Transverse colon (tissue), 4 donors: ENCODE data around the gene CLECL1. TPM values are rescaled to one million over a fixed set of nuclear protein-coding genes. Genes with fewer than 3 reads are reported as not detected.
"Not testable (repeated sequence)": the region's sequence is repeated elsewhere in the genome, so short reads cannot be mapped to it uniquely, and the experiment has no call there.

Experiments
- DNase-seq: peaks from one replicate; pipeline ENCODE4 v3.0.0-alpha.2; 2019
- H3K27ac ChIP-seq, 4 donors: fragments of 200-600 bp; sonication (generic); 2 replicates each; pipeline ENCODE4 v1.5.1; 2016 to 2018; ENCODE audit warnings: inconsistent platforms in 4 of 4
- H3K27me3 ChIP-seq: fragments of 200-600 bp; sonication (generic); 2 replicates; pipeline ENCODE4 v1.5.1; 2017; ENCODE audit warnings: inconsistent platforms
- H3K36me3 ChIP-seq, 4 donors: fragments of 200-600 bp; sonication (generic); 2 replicates each; pipeline ENCODE4 v1.5.1; 2017 to 2019; ENCODE audit warnings: inconsistent platforms in 4 of 4
- H3K4me1 ChIP-seq, 4 donors: fragments of 200-600 bp; sonication (generic); 2 replicates each; pipeline ENCODE4 v1.5.1; 2017 to 2020; ENCODE audit warnings: inconsistent platforms in 4 of 4
- H3K4me3 ChIP-seq, 4 donors: fragments of 200-600 bp; sonication (generic); 1 replicate in 1 of 4; 2 replicates in 3 of 4; pipeline versions ENCODE4 v1.5.1 to v1.6.1; 2017 to 2019; ENCODE audit warnings: inconsistent platforms in 4 of 4
- H3K9me3 ChIP-seq, 2 donors: fragments of 200-600 bp; sonication (generic); 2 replicates each; pipeline ENCODE4 v1.5.1; 2017 to 2019; ENCODE audit warnings: inconsistent platforms in 2 of 2
- EP300 ChIP-seq: sonication (generic); formaldehyde crosslinking; IDR thresholded peaks from one replicate; pipeline ENCODE4 v1.6.1; 2017; ENCODE audit warnings: antibody characterized with exemption, low read depth
- POLR2A ChIP-seq: fragments of 450-650 bp; IDR thresholded peaks from one replicate; pipeline ENCODE4 v1.6.1; 2016; ENCODE audit warnings: antibody characterized with exemption, mild to moderate bottlenecking, moderate library complexity
- POLR2AphosphoS5 ChIP-seq, 3 donors: sonication (generic); formaldehyde crosslinking; IDR thresholded peaks; one replicate each; pipeline ENCODE4 v1.6.1; 2016; ENCODE audit warnings: antibody characterized with exemption in 3 of 3
- WGBS, 2 donors: methylation state at CpG; one replicate each; pipeline ENCODE4 v1.1.5; 2018; ENCODE audit warnings: low coverage in 1 of 2; 5-methylcytosine and 5-hydroxymethylcytosine counted together
- in situ Hi-C, 4 donors: fragments of 200-750 bp; cut with MboI; loops; one replicate each; pipeline versions ENCODE4 v1.15.0 to v1.15.1; 2017; ENCODE audit warnings: low sequenced_read_pairs in 3 of 4, low pct_ligation_motif_present in 1 of 4, low pct_unique_long_range_greater_than_20kb in 1 of 4
- intact Hi-C: fragments of 100-400 bp; cut with DNase I; formaldehyde crosslinking; loops from one replicate; pipeline ENCODE4 v1.15.1; 2023; ENCODE audit warnings: low total_unique reads
- total RNA-seq, 4 donors: library from RNA; depleted of rRNA; stranded (reverse); fragments of >200 nt; gene quantifications; one replicate each; pipeline ENCODE4 v1.1.0, GENCODE V29; 2016
- TF ChIP-seq, protein P1 (sequence below), 5 experiments: fragments of 200-600 bp in 3 of 5; fragments of 450-650 bp in 2 of 5; sonication (generic) in 3 of 5; IDR thresholded peaks; 1 replicate in 2 of 5; 2 replicates in 3 of 5; pipeline ENCODE4 v1.5.1; 2016 to 2017; ENCODE audit warnings: antibody characterized with exemption in 5 of 5, inconsistent platforms in 3 of 5, mild to moderate bottlenecking in 2 of 5, moderate library complexity in 1 of 5

CLECL1 gene
- total RNA-seq, 4 donors from 2014 or later = 2.7 TPM; not detected in 3

DNA sequence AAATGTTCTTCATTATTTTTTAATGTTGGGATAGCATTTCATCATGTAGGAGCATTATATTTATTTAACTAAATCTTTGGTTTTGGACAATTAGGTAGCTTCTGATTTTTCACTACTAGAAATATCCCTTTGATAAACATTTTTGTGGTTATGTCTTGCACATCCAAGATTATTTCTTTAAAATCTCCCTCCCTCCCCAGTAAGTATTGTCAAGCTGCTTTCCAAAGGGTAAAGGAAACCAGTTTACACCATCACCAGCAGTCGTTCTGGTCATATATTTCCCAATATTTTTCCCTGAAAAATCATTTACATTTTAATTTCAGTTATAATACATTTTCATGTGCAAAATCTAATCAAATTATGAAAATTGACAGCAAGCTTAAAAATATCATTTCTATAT, 16.7 kb upstream of the CLECL1 start:
- Histone ChIP-seq H3K36me3 (no peaks in the 10 kb centered on the region), H3K27ac (no peak overlapping the region), H3K9me3 (no peaks in the 10 kb centered on the region), H3K27me3 (no peaks in the 10 kb centered on the region), H3K4me1 (peaks cover 0 to 8% (median 0%) of the 10 kb centered on the region in 4 donors), H3K4me3 (no peak overlapping the region)
- in situ Hi-C loops (loop anchor here in 3 of 4 donors (5.0 to 10.0 kb wide), 3 partner anchors 48 to 178 kb away; no protein-coding TSS in a partner anchor), intact Hi-C loops (loop anchor here (5.0 kb wide), 1 partner anchor 178 kb away; no protein-coding TSS in a partner anchor)
- no peak for DNase-seq
- TF ChIP-seq POLR2A (no peak), EP300 (no peak), POLR2AphosphoS5 (IDR thresholded peaks at IDR 0.05) (no peak)
- TF ChIP-seq, protein P1, sequence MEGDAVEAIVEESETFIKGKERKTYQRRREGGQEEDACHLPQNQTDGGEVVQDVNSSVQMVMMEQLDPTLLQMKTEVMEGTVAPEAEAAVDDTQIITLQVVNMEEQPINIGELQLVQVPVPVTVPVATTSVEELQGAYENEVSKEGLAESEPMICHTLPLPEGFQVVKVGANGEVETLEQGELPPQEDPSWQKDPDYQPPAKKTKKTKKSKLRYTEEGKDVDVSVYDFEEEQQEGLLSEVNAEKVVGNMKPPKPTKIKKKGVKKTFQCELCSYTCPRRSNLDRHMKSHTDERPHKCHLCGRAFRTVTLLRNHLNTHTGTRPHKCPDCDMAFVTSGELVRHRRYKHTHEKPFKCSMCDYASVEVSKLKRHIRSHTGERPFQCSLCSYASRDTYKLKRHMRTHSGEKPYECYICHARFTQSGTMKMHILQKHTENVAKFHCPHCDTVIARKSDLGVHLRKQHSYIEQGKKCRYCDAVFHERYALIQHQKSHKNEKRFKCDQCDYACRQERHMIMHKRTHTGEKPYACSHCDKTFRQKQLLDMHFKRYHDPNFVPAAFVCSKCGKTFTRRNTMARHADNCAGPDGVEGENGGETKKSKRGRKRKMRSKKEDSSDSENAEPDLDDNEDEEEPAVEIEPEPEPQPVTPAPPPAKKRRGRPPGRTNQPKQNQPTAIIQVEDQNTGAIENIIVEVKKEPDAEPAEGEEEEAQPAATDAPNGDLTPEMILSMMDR (IDR thresholded peaks at IDR 0.05) = no peak
- WGBS, 2 donors = 0% methylated on average over 1 of the region's 1 CpG; no CpG with 5 or more reads in 1 of the 2 donors

DNA sequence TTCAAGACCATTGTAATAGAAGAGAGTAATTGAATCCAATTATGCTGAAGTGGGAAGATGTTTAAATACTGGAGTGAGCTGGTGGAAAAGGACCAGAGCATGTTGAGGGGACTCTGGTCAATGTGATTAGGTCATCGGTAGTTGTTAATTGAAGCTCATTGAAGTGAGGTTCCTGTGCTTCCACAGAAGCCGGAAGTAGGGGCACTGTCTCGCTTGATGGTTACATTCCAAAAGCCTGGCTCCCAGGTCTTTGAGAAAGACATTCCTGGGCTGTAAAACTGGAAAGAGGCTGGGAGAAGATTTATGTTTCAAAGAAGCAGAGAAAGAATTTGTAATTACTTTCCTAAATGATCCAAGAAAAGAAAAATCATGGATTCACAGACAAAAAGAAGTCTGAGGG, 12.3 kb upstream of the CLECL1 start:
- Histone ChIP-seq H3K27ac (no peak overlapping the region), H3K27me3 (no peaks in the 10 kb centered on the region), H3K4me1 (peaks cover 0 to 8% (median 0%) of the 10 kb centered on the region in 4 donors), H3K36me3 (no peaks in the 10 kb centered on the region), H3K4me3 (no peak overlapping the region), H3K9me3 (no peaks in the 10 kb centered on the region)
- no peak for DNase-seq
- in situ Hi-C loops (loop anchor here in 3 of 4 donors (5.0 to 10.0 kb wide), 2 partner anchors 52 to 180 kb away; no protein-coding TSS in a partner anchor), intact Hi-C loops (loop anchor here (5.0 kb wide), 1 partner anchor 182 kb away; no protein-coding TSS in a partner anchor)
- TF ChIP-seq POLR2AphosphoS5 (IDR thresholded peaks at IDR 0.05) = no peak
- no peak for TF ChIP-seq POLR2A
- TF ChIP-seq, protein P1 (IDR thresholded peaks at IDR 0.05) = no peak
- TF ChIP-seq EP300 = no peak
- WGBS, 2 donors = 56 to 57% methylated on average over 3 of the region's 3 CpGs

DNA sequence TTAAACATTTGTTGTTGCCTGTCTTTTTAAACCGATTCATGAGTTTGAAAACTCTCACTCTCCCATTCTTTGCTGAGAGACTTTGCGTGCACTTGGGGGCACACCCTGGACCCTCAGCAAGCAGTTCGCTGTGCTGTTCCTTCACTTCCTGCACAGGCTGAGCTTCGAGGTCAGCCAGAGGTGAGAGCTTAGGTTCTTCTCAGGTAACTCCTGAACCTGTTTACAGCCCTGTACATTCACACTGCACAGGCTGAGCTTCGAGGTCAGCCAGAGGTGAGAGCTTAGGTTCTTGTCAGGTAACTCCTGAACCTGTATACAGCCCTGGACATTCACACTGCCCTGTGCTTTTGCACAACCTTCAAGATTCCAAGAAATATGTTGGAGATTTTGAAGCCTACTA, 9.8 kb upstream of the CLECL1 start:
- in situ Hi-C loops = loop anchor here in 2 of 4 donors (10.0 kb wide), 1 partner anchor 182 kb away; no protein-coding TSS in a partner anchor
- Histone ChIP-seq H3K27me3 (no peaks in the 10 kb centered on the region), H3K9me3 (no peaks in the 10 kb centered on the region), H3K27ac (peak overlapping the region; percentile 33 to 56 (median 46)), H3K4me3 (no peak overlapping the region), H3K36me3 (no peaks in the 10 kb centered on the region), H3K4me1 (peaks cover 0 to 10% (median under 1%) of the 10 kb centered on the region in 4 donors)
- WGBS, 2 donors = 46 to 72% methylated on average over 2 to 5 of the region's 5 CpGs
- intact Hi-C loops = no loop called here
- TF ChIP-seq EP300 (no peak), POLR2AphosphoS5 (IDR thresholded peaks at IDR 0.05) (no peak), POLR2A (no peak)
- DNase-seq = peak; percentile 33

DNA sequence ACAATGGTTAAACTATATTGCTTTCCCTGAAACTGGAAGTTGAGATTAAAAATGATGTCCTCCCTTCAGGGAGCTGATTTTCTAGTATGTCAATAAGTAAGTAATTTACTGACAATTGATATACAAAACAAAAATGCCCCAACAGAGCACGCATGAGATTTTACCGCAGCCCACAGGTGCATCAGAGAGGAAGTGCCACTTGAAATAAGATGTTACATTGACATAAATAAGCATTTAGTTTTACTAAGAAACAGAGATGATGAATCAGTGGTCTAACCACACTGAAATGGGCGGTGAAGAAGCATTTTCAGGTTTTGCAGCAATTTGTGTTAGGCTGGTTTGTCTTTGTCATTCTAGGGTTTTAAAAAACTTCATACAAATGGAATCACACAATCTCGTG, 8.8 kb upstream of the CLECL1 start:
- no peak overlapping the region for H3K4me3 ChIP-seq
- 59 to 73% methylated on average over 4 of the region's 4 CpGs for WGBS, 2 donors
- TF ChIP-seq EP300 = no peak
- peak; percentile 67 for DNase-seq
- H3K9me3 ChIP-seq = no peaks in the 10 kb centered on the region
- H3K36me3 ChIP-seq = no peaks in the 10 kb centered on the region
- peak overlapping the region in 3 of 4 donors; percentile 33 to 48 (median 45) for H3K27ac ChIP-seq
- peaks cover 0 to 19% (median 4%) of the 10 kb centered on the region in 4 donors for H3K4me1 ChIP-seq
- H3K27me3 ChIP-seq = no peaks in the 10 kb centered on the region
- in situ Hi-C loops (loop anchor here in 2 of 4 donors (10.0 kb wide), 1 partner anchor 183 kb away; no protein-coding TSS in a partner anchor), intact Hi-C loops (no loop called here)

DNA sequence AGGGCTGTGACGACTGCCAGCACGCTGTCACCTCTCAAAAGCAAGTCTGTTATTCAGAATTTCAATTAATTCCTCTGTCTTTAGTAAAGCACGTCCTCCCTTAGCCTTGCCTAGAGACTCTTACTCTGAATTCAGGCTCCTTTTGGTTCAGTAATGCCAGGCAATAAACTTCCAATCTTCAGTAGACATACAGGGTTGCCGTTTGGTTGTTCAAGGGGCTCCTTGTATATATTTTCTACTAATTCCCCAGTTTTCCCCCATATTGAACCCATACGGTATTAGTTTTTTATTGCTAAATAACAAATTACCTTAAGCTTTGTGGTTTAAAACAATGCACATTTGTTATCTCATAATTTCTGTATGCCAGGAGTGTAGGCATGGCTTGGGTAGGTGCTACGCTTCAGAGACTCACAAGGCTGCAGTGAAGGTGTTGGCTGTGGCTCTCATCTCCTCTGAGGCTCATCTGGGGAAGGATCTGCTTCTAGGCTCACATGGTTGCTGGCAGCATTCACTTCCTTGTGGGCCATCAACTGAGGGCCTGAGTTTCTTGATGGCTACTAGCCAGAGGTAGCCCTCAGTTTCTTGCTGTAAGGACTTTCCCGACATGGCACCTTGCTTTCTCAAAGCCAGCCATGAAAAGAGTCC, 7.3 kb upstream of the CLECL1 start:
- peaks cover 0 to 21% (median 4%) of the 10 kb centered on the region in 4 donors for H3K4me1 ChIP-seq
- H3K36me3 ChIP-seq = no peaks in the 10 kb centered on the region
- peak overlapping the region; percentile 21 to 75 (median 46) for H3K27ac ChIP-seq
- H3K27me3 ChIP-seq = no peaks in the 10 kb centered on the region
- in situ Hi-C loops = loop anchor here in 2 of 4 donors (10.0 kb wide), 1 partner anchor 185 kb away; no protein-coding TSS in a partner anchor
- no peak for TF ChIP-seq POLR2AphosphoS5 (IDR thresholded peaks at IDR 0.05)
- intact Hi-C loops = no loop called here
- peak overlapping the region in 3 of 4 donors; percentile 5 to 41 (median 39) for H3K4me3 ChIP-seq
- WGBS, 2 donors = 46 to 84% methylated on average over 2 to 7 of the region's 7 CpGs
- DNase-seq = peak; percentile 24
- H3K9me3 ChIP-seq = no peaks in the 10 kb centered on the region

DNA sequence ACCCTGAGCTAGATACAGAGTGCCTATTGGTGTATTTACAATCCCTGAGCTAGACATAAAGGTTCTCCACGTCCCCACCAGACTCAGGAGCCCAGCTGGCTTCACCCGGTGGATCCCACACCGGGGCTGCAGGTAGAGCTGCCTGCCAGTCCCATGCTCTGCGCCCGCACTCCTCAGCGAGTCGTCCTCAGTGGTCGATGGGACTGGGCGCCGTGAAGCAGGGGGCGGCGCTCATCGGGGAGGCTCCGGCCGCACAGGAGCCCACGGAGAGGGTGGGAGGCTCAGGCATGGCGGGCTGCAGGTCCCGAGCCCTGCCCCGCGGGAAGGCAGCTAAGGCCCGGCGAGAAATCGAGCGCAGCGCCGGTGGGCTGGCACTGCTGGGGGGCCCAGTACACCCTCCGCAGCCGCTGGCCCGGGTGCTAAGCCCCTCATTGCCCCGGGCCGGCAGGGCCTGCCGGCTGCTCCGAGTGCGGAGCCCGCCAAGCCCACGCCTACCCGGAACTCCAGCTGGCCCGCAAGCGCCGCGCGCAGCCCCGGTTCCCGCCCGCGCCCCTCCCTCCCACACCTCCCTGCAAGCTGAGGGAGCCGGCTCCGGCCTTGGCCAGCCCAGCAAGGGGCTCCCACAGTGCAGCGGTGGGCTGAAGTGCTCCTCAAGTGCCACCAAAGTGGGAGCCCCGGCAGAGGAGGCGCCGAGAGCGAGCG, 6.7 kb upstream of the CLECL1 start:
- Histone ChIP-seq H3K4me1 (peaks cover 0 to 21% (median 4%) of the 10 kb centered on the region in 4 donors), H3K4me3 (peak overlapping the region in 3 of 4 donors; percentile 5 to 41 (median 39)), H3K27ac (peak overlapping the region; percentile 21 to 75 (median 46))
- in situ Hi-C loops = loop anchor here in 2 of 4 donors (10.0 kb wide), 1 partner anchor 185 kb away; no protein-coding TSS in a partner anchor
- H3K27me3 ChIP-seq, H3K36me3 ChIP-seq, H3K9me3 ChIP-seq, intact Hi-C loops: not testable (repeated sequence)
- WGBS, 2 donors = 87% methylated on average over 44 of the region's 54 CpGs; no CpG with 5 or more reads in 1 of the 2 donors
- peak; percentile 40 for DNase-seq

DNA sequence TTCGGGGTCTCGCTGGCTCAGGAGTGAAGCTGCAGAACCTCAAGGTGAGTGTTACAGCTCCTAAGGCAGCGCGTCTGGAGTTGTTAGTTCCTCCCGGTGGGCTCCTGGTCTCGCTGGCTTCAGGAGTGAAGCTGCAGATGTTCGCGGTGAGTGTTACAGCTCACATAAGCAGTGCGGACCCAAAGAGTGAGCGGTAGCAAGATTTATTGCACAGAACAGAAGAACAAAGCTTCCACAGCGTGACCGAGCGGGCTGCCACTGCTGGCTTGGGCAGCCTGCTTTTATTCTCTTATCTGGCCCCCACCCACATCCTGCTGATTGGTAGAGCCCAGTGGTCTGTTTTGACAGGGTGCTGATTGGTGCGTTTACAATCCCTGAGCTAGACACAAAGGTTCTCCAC, 6.0 kb upstream of the CLECL1 start:
- H3K27me3 ChIP-seq, H3K9me3 ChIP-seq, in situ Hi-C loops, H3K36me3 ChIP-seq, intact Hi-C loops, DNase-seq, H3K4me3 ChIP-seq, H3K27ac ChIP-seq: not testable (repeated sequence)
- H3K4me1 ChIP-seq = peaks cover 0 to 21% (median 4%) of the 10 kb centered on the region in 4 donors
- WGBS, 2 donors = 88% methylated on average over 14 of the region's 14 CpGs; no CpG with 5 or more reads in 1 of the 2 donors
